Peyer's patch (tissue), 4 donors: ENCODE data around the gene FUT8.

ENCODE experiments used
- CTCF ChIP-seq, 6 experiments: fragments of 450-650 bp in 4 of 6; fragments of 200-600 bp in 2 of 6; sonication (generic) in 1 of 6; IDR thresholded peaks; one replicate each; pipeline ENCODE4 v1.5.1; 2017 to 2019; ENCODE audit warnings: antibody characterized with exemption in 6 of 6, mild to moderate bottlenecking in 3 of 6, moderate library complexity in 1 of 6
- POLR2A ChIP-seq, 2 donors: fragments of 450-650 bp; IDR thresholded peaks; one replicate each; pipeline ENCODE4 v1.5.1; 2017; ENCODE audit warnings: antibody characterized with exemption in 2 of 2, mild to moderate bottlenecking in 2 of 2, moderate library complexity in 2 of 2

- TF ChIP-seq CTCF (IDR thresholded peaks at IDR 0.05) = no peak
- TF ChIP-seq POLR2A (IDR thresholded peaks at IDR 0.05) = no peak
Measured at GRCh38 chr14:65772921-65773574, 360.5 kb downstream of the FUT8 start.
